HL-60 (cell line): ENCODE data around the gene MARVELD1.
A peak's percentile ranks its signal among the peaks of the same experiment; 100 is the strongest.

Experiments used
- DNase-seq, 2 experiments: peaks; one replicate each; pipeline ENCODE4 v3.0.0-alpha.2; 2010 to 2020; ENCODE audit warnings: low read depth in 1 of 2, low spot score in 1 of 2
- H3K27ac ChIP-seq: fragments of 250-450 bp; sonication (Bioruptor Pico); replicated peaks from 2 replicates; pipeline ENCODE4 v1.5.1; 2020; ENCODE audit warnings: mild to moderate bottlenecking, moderate library complexity
- H3K27me3 ChIP-seq: fragments of 250-450 bp; sonication (Bioruptor Pico); 2 replicates; pipeline ENCODE4 v1.5.1; 2021; ENCODE audit warnings: mild to moderate bottlenecking, moderate library complexity; ENCODE audit not compliant: insufficient read depth, poor library complexity, severe bottlenecking
- H3K4me3 ChIP-seq: replicated peaks from 2 replicates; pipeline ENCODE4 v1.5.1; 2011; ENCODE audit warnings: mild to moderate bottlenecking, control low read depth, low read length; ENCODE audit not compliant: insufficient read depth
- GABPA ChIP-seq: IDR thresholded peaks from 2 replicates; pipeline ENCODE4 v1.6.1; 2012; ENCODE audit warnings: low read depth
- POLR2AphosphoS5 ChIP-seq: IDR thresholded peaks from 2 replicates; pipeline ENCODE4 v1.6.1; 2012; ENCODE audit warnings: low read depth
- REST ChIP-seq: IDR thresholded peaks from 2 replicates; pipeline ENCODE4 v1.6.1; 2012; ENCODE audit warnings: low read depth; ENCODE audit not compliant: insufficient replicate concordance
- SPI1 ChIP-seq: IDR thresholded peaks from 2 replicates; pipeline ENCODE4 v1.6.1; 2012; ENCODE audit warnings: low read depth, mild to moderate bottlenecking, borderline replicate concordance
- TF ChIP-seq, protein P1 (sequence below): IDR thresholded peaks from one replicate; pipeline ENCODE4 v1.5.1; 2011; ENCODE audit warnings: low read length, control low read depth, inconsistent platforms; ENCODE audit not compliant: insufficient read depth

Gene MARVELD1

DNA sequence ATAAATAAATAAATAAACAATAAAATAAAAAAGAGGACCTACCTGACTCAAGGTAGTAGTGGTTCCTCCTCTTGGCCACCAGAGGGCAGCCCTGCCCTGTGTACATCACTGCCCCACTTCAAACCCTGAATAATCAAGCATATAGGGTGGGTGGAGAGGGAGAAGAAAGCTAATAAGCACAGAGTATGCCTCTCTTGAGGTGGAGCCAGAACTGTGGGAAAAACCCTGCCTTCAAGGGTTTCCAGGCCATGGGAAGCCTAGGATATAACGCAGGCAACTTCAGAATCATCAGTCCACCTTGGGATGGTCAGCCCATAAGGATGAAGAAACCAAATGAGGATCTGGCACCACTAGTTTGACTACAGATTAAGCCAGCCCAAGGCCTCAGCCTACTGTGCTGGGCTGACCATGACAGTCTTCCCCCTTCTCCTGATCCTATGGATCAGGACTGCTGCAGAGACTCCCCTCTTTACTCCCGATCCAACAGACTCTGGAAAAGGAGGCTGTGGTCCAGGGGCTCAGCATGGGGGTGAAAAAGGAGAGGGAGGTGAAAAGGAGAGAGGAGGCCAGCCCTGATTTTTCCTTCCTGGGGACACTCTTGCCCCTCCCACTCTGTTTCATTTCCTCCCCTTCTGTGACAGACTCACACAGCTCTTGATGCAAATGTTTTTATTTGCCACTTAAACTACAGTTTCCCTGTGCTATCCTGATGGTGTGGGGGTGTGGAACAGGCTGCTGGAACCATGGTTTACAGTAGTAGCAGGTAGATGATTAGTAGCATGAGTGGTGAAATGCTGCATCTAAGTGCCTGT lies 36.6 kb upstream of the MARVELD1 start:
- DNase-seq = peak in 1 of 2 experiments; percentile 26
- H3K27me3 ChIP-seq = no peaks in the 10 kb centered on the region
- no peak overlapping the region for H3K27ac ChIP-seq
- H3K4me3 ChIP-seq = no peak overlapping the region
- TF ChIP-seq, protein P1, sequence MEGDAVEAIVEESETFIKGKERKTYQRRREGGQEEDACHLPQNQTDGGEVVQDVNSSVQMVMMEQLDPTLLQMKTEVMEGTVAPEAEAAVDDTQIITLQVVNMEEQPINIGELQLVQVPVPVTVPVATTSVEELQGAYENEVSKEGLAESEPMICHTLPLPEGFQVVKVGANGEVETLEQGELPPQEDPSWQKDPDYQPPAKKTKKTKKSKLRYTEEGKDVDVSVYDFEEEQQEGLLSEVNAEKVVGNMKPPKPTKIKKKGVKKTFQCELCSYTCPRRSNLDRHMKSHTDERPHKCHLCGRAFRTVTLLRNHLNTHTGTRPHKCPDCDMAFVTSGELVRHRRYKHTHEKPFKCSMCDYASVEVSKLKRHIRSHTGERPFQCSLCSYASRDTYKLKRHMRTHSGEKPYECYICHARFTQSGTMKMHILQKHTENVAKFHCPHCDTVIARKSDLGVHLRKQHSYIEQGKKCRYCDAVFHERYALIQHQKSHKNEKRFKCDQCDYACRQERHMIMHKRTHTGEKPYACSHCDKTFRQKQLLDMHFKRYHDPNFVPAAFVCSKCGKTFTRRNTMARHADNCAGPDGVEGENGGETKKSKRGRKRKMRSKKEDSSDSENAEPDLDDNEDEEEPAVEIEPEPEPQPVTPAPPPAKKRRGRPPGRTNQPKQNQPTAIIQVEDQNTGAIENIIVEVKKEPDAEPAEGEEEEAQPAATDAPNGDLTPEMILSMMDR = peak; percentile 55
- TF ChIP-seq SPI1 = no peak

- DNase-seq = no peak
- Histone ChIP-seq H3K27me3 (no peaks in the 10 kb centered on the region), H3K27ac (no peak overlapping the region), H3K4me3 (no peak overlapping the region)
- no peak for TF ChIP-seq POLR2AphosphoS5
- TF ChIP-seq GABPA = no peak
- TF ChIP-seq REST = no peak
- TF ChIP-seq SPI1 = no peak
- TF ChIP-seq, protein P1 = no peak
Observed at GRCh38 chr10:97679594-97679993, 33.9 kb upstream of the MARVELD1 start.

DNA sequence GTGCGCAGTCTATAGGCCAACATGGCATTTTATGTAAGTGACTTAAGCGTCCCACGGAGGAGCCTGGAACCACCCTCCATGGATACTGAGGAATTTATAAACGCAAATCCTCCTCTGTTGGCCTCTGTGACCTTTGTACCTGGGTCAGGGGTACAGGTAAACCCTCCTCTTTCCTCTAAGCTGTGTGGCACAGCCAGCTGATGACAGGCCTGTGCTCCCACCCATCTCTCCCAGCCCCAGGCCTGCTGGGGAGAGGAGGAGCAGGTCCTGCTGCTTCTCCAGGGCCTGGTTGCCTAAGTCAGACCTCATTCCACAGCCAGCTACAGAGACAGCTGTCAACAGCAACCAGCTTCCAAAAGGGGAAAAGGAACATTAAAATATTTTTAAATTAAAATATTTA lies 31.5 kb upstream of the MARVELD1 start:
- TF ChIP-seq GABPA (no peak), POLR2AphosphoS5 (no peak), REST (no peak), SPI1 (no peak)
- TF ChIP-seq, protein P1 = no peak
- DNase-seq = no peak
- Histone ChIP-seq H3K27me3 (no peaks in the 10 kb centered on the region), H3K4me3 (no peak overlapping the region), H3K27ac (no peak overlapping the region)
